Pons (tissue), 1 donor: ENCODE data around the gene HTT.

ENCODE experiments used
- DNase-seq: peaks from one replicate; pipeline ENCODE4 v3.0.0-alpha.2; 2016; ENCODE audit warnings: low spot score

The HTT gene

DNA sequence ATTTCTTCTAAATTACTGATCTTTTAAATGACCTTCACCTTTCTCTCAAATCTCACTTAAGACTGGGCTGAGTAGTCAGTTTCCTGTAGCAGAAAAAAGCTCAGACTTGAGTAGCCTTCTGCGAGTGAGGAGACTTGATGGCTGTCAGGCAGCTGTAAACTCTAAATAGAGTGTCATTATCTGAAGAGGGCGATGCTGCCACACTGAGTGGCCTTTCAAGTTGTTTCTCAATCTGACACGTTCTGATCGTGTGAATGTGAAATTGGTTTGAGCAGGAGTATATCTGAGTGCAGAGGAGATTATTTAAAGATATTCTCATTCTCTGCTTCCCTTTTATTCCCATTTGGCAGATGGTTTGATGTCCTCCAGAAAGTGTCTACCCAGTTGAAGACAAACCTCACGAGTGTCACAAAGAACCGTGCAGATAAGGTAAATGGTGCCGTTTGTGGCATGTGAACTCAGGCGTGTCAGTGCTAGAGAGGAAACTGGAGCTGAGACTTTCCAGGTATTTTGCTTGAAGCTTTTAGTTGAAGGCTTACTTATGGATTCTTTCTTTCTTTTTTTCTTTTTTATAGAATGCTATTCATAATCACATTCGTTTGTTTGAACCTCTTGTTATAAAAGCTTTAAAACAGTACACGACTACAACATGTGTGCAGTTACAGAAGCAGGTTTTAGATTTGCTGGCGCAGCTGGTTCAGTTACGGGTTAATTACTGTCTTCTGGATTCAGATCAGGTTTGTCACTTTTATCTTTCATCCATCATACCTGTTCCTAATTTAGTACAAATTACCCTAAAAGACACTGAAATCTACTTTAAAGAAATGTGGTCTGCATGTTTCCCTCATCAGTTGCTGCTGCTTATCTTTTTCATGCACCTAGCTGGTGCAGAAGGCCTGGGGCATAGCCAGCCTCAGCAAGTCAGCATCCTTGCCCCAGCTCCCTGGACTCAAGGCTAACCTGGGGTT lies 100.2 kb downstream of the HTT start:
- DNase-seq = no peak

DNA sequence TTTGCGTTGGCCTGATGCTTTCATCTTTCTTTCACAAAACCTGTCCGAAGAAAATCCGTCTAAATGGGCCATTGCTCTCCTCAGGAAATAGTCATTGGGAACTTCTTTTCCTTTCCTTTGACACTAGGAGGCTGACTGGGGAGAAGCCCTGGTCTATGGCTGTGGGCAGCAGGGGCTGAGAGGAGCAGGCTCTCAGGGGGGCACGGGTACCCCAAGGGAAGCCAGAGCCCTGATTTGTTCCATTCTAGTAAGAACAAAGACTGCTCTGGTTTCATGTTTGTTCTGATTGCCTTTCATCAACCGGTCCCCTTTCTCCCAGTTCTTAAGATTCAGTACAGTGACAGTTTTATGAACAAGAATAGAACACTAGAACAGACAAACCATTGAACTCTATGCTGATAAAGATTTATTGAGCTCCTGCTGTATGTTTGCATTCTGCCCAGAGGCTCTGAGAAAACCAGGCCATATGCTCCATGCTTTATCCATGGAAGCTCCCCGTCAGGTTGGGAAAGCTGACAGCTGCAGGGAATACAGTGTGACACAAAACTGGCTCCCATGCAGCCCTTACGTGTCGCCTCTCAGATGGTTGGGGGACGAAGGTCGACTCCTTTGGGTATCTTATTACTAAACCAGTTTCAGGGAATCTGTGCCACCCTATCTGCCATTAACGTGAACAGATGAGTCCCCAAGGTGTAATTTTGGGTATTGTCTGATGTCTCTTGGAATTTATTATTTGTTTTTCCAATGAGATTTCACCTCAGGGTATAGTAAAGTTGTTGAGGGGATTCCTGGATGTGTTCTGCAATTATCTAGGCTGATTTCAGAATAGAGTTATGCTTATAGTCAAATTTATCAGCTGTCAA lies 102.1 kb downstream of the HTT start:
- DNase-seq = no peak

DNA sequence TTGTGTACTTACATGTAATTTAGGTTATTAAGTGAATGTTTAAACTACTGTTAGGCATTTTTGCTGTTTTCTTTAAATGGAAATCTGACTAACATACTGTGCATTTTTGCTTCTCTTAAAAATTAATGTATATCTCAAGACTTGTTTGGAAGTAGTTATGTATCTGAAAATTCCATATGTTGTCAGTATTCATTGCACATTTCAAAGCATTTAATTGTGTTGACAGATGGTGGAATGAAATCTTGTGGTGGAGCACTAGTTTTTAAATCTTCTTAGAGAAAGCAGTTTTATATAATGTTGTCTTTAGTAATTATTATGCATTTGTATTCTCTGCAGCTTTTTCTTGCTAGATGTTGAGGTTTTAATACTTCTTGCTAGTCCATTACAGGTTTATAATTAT lies 102.9 kb downstream of the HTT start:
- DNase-seq = no peak

DNA sequence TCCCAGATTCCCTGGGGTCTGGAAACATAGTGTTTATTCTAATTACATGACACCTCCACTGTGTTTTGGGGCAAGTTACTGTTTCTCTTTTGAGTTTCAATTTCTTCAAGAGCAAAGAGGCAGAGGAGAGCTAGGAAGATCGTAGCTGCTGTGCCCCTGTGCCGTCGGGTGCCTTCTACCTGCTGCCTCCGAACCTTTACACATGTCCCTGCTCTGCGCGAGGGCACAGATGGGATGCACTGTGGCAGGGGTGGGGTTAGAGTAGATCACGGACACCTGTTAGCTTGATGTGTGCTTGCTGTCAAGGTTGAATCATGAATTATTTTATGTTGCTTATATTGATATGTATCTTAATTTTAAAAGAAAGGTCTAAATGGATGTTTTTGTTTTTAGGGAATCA lies 103.4 kb downstream of the HTT start:
- no peak for DNase-seq

DNA sequence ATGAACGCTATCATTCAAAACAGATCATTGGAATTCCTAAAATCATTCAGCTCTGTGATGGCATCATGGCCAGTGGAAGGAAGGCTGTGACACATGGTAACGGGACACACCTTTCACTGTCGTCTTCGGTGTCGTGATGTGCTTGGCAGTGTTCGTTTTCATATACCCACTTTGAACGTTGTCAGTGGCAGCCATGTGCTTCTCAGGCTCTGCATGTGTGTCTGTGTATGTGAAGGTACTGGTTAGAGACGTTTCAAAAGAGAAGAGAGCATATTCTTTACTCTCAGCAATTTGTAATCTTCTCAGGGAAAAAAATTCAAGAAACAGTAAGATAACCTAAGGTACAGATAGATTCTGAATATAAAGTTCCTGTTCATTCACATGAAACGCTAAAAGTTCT lies 103.9 kb downstream of the HTT start:
- no peak for DNase-seq

DNA sequence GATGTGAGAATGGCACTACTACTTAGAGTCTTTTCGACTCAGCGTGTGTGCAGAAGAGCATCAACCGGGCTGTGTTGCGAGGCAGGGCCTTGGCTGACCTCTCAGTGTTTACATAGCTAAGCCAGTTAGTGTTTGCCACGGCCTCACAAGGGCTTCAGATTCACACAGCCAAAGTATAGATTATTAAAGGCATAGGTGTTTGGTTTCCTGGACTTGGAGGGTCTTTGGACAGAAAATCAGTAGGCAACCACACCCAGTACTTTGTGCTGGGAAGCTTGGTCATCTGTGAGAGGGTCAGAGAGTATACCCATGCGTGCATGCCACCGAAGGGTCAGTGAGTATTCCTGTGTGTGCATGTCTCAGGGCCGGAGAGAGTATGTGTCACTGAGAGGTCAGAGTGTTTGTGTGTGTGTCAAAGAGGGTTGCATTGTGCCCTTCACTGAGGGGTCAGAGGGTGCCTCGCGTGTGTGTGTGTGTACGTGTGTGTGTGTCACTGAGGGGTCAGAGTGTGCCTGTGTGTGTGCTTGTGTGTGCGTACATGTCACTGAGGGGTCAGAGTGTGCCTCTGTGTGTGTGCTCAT lies 104.7 kb downstream of the HTT start:
- no peak for DNase-seq

DNA sequence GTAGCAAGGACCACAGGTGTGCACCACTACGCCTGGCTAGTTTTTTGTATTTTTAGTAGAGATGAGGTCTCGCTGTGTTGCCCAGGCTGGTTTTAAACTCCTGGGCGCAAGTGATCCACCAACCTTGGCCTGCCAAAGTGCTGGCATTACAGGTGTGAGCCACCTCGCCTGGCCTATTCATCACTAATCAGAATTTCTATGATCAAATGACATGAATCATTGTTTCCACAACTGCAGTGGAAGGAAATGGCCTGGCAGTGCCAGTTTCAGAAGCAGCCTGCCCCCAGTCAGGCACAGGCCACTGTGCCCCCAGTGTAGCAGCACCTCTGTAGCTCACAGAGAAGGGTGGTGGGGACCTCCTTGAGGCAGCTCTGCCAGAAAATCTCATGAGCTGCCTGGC lies 108.5 kb downstream of the HTT start:
- DNase-seq = no peak

DNA sequence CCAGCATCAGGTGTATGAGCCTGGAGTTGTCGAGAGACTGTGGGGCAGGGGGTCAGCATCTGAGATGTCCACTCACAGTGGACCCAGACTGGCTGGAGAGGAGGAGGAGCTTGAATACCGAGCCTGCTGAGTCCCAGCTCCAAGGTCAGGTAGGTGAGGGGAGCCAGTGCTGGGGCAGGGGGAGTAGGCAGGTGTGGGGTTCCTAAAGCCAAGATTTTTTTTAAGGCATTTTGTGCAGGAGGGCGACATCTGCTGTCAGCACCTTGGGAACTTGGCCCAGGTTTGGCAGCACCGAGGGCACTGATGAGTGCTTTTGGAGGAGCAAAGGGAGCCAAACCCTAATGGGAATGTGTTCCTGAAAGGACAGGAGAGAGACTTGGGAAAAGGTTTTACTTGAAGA lies 110.2 kb downstream of the HTT start:
- DNase-seq = no peak

DNA sequence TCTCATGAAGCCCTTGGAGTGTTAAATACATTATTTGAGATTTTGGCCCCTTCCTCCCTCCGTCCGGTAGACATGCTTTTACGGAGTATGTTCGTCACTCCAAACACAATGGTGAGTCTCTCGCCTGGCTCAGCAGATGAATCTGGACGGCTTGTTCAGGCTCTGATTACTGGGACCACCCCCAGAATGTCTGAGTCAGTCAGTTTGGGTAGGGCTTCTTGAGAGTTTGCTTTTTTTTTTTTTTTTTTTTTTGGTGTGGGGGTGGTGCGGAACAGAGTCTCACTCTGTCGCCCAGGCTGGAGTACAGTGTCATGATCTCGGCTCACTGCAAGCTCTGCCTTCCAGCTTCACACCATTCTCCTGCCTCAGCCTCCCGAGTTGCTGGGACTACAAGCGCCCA lies 112.1 kb downstream of the HTT start:
- DNase-seq = no peak

DNA sequence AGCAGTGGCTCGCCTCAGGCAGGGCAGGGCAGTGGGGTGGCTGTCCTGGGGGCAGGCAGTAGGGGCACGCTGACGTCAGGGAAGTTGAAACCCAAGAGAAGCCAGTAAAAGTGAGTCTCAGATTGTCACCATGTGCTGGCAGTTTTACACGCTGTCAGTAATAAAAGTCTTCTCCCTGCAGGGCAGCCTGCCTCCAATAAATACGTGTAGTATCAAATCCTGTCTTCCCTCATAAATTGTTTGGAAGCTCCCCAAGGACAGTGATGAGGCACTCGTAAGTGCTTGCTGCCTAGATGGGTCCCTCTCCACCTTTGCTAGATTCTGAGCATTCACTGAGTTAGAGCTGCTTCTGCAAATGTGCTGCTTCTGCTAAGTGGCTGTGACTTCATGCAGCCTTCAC lies 113.6 kb downstream of the HTT start:
- DNase-seq = no peak

DNA sequence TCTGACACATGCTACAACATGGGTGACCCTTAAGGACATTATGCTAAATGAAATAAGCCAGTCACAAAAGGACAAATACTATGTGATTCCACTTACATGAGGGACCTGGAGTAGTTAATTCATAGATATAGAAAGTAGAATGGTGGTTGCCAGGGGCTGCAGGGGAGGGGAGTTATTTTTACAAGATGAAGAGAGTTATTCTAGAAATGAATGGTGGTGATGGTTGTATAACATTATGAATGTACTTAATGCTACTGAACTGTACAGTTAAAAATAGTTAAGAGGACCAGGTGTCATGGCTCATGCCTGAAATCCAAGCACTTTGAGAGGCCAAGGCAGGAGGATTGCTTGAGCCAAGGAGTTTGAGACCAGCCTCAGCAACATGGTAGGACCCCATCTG lies 115.0 kb downstream of the HTT start:
- DNase-seq = no peak

DNA sequence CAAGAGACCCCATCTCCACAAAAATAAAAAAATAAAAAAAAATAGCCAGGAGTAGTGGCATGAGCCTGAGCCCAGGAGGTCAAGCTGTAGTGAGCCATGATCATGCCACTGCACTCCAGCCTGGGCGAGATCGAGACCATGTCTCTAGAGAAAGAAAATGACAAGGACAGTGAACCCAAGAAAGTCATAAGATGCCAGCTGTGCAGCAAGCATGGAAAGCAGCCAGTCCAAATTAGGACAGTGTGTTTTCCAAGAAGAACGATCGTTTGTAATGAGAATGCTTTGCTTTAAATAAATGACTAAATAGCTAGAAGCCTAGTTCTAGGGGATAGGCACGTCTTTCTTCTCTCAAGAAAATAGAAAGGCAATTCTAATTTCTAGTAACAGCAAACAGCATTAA lies 116.1 kb downstream of the HTT start:
- DNase-seq = peak; percentile 43

DNA sequence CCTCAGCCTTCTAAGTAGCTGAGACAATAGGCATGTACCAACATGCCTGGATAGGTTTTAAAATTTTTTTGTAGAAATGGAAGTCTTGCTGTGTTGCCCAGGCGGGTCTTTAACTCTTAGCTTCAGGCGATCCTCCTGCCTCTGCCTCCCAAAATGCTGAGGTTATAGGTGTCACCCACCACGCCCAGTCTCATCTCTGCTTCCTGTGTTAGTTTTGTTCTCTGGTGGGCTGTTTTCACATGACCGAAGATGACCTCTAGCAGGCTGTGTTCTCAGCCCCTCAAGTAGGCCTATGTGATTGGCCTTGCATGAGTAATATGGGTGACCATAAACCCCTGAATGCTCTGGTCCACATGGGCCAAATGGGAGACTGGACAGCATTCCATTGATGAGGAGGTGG lies 117.7 kb downstream of the HTT start:
- no peak for DNase-seq

DNA sequence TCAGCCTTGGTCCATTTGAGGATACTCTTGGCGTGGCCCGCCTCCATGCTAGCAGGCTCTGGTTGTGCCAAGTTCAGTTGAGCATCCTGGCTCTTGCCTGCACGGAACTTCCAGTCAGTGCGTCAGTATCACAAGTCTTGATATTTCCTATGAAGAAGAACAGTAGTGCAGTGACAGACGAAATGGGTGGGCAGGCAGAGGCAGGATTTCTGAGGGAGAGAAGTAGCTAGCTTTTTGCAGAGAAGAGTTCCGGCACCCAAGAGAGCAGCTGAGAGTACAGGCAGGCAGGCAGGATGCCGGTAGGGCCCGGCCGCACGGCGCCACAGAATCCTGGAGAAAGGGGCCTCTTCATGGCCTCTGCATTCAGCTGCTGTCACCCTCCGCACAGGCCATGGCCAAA lies 118.3 kb downstream of the HTT start:
- DNase-seq = no peak

DNA sequence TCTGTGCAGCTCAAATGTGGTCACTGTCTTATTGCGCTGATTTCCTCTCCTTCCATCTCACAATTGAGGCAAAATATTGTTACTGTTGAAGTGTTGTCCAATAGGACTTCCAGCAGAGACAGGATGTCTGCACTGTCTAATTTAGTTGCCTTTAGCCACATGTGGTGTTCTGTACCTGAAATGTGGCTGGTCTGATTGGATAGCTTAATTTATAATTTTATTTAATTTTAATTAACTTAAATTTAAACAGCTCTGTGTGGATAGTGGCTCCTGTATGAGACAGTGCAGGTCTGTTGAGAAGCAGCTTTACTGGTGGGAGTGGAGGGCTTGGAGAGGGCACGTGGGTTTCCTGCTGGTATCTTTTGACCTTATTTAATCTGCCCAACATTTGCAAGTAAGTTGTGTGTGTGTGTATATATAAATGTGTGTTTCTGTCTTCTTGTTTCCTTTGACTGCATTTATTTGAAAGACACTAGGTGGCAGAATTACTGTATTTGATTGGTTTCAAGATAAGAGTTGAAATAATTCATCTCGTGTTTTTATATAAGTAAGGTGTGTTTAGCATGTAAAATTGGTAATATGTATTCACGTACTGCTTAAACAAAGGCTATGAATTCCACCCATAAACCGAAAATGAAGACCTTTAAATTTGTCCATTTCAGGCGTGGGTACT lies 119.2 kb downstream of the HTT start:
- no peak for DNase-seq

DNA sequence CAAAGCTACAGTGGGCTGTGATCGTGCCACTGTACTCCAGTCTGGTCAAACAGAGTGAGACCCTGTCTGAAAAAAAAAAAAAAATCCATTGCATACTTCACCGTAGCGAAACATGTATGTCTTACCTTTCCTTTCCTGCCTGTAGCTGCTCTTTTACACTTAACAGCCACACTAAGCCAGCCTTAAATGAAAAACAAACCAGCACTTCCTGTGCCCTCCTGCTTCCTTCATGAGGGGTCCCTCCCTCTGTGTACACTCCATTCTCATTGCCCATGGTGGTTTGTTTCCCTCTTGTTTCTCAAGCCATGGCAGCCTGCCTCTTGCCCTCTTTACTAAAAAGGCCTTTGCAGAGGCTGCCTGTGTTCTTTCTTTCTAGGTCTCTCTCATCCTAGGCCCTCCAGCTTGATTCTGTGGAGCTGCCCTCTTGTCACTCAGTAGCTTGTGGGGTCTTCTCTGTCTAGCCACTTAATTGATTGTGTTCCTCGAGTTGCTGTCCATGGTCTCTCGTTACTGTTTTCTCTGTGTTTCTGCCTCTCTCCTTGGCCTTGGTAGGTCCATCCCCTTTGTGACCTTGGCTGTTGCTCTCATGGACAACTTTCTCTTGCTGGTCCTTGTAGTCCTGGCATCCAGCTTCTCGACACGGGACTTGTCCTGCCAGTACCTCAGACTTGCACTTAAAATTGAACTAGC lies 122.3 kb downstream of the HTT start:
- no peak for DNase-seq

DNA sequence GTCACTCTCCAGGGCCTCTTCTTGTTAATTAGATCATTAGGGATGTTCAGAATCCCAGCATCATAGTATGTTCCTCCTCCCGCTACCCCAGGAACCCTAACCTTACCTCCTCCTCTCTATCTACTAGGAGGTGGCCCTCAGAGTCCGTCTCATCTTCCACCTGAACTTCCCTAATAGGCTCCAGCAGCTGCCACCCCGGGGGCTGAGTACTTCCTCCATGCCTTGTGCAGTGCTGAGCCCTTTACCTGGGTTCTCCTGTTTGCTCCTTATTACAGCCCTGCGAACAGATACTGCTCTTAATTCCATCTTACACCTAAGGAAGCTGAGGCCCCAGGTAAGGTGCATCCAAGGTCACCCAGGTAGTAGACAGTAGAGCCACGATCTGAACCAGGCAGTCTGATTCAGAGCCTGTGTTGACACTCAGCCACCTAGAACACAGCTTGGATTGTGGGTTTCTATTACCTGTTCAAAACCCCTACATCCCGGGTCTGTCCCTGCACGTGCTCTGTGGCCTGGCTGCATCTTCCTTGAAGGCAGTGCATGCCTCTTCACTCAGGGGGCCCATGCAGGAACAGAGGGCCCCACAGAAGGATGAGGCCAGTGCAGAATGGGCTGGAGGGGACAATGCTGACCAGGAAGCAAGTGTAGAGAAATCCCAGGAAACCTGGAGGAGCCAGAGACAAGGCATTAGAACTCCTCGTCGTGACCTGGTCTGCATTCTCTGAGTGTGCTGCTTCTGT lies 123.1 kb downstream of the HTT start:
- no peak for DNase-seq

DNA sequence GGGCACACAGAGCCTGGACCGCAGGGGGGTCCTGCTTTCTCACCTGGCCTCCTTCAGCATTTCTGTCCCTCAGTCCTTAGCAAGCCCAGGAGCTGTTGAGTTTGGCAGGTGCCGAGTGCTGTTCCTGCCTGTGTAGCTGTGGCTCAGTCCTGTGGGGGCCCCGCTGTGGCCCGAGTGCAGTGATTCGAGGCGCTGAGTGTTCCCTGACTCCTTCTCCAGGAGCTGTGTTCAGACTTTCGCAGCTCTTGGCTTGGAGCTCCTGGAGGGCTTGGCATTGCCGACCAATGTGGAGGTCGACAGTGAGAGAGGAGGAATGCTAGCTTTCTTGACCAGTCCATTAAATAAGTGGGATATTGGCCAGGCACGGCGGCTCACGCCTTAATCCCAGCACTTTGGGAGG lies 124.4 kb downstream of the HTT start:
- DNase-seq = no peak

DNA sequence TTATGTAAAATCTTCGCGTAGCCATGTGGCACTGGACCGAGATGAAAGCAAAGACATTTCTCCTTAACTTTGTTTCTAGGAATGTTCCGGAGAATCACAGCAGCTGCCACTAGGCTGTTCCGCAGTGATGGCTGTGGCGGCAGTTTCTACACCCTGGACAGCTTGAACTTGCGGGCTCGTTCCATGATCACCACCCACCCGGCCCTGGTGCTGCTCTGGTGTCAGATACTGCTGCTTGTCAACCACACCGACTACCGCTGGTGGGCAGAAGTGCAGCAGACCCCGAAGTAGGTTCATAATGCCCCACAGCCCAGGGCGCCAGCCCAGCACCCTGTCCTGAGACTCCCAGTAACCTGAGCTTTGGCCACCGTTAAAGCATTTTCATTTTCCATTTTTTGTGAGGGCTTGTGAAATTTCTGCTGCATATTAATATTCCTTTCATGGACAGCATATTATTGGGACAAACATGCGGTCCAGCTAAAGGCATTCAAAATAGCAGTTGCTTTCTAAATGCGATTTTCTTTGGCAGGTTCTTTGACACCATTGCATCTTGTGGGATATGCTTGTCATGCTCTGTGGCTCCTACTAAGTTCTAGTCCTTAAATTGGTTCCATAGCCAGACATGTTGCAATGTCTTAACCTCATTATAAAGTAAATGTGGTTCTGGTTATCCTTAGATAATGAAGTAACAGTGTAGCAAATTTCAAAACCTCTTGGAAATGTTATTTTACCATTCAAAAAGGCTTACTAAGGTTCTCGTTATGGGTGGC lies 125.4 kb downstream of the HTT start:
- no peak for DNase-seq

DNA sequence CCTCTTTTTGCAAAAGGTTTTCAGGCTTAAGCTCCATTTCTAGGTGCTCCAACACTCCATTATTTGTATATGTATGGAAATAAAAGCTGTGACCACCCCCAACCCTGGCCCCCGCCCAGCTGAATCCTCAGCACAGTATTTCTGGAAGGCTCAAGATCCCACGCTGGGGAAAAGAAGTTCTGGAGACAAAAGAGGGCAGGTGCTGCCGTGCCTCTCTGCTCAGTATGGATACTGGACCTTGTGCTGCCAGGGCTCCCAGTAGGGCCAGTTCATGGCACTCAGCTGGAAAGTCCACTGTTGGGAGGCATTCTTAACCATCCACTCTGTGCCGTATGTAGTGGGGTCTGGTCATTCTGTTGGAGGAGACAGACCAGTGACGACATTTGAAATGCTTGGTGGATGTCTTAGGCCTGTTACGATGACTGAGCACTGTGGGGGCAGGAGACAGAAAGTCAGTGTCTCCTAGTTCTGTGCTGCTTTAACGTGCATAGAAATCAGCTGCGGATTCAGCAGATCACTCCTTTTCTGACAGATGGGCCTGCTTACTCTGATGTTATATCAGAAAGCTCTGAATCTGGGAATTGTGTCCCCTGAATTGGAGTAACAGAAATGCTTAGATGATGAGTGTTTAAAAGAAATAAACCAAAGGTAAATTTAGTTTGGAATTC lies 126.1 kb downstream of the HTT start:
- no peak for DNase-seq
